Measurements from ENCODE around the gene HINFP. TPM values are rescaled to one million over a fixed set of nuclear protein-coding genes. Genes with fewer than 3 reads are reported as not detected.

HINFP gene
- total RNA-seq, 4 donors from 2014 or later, result 13.5 to 27.6 (median 15.4) TPM

- Histone ChIP-seq H3K27ac (peak within 1 kb of the TSS; percentile 80 to 85), H3K4me1 (peaks cover 0 to 4% of the 10 kb centered on the region in 2 donors), H3K9me3 (no peaks in the 10 kb centered on the region), H3K4me3 (peak within 1 kb of the TSS; percentile 47 to 96), H3K27me3 (no peaks in the 10 kb centered on the region), H3K36me3 (no peaks in the 10 kb centered on the region)
- peak; percentile 88 to 92 for DNase-seq
- TF ChIP-seq POLR2A (IDR thresholded peaks at IDR 0.05) (peak; percentile 10 to 48), CTCF (IDR thresholded peaks at IDR 0.05) (peak in 1 of 4 experiments; percentile 5)
- intact Hi-C loops (cut with DNase I; ENCODE audit: low total_unique reads), result no loop called here
Observed at GRCh38 chr11:119106564-119107537, 14.5 kb upstream of the HINFP start, which contains the start of gene C2CD2L. Gene C2CD2L (plus strand): TSS chr11:119107344. CDS start chr11:119107742, 398 bp downstream.

GRCh38 chr11:119107538-119108145 lies 13.7 kb upstream of the HINFP start:
- Histone ChIP-seq H3K4me1 (peaks cover 0 to 4% of the 10 kb centered on the region in 2 donors), H3K36me3 (no peaks in the 10 kb centered on the region), H3K9me3 (no peaks in the 10 kb centered on the region), H3K27ac (peak overlapping the region; percentile 80 to 85), H3K27me3 (no peaks in the 10 kb centered on the region), H3K4me3 (peak overlapping the region; percentile 47 to 96)
- intact Hi-C loops (cut with DNase I; ENCODE audit: low total_unique reads), result no loop called here
- DNase-seq, result no peak
- no peak for TF ChIP-seq POLR2A (IDR thresholded peaks at IDR 0.05)
- no peak for TF ChIP-seq CTCF (IDR thresholded peaks at IDR 0.05)

DNA sequence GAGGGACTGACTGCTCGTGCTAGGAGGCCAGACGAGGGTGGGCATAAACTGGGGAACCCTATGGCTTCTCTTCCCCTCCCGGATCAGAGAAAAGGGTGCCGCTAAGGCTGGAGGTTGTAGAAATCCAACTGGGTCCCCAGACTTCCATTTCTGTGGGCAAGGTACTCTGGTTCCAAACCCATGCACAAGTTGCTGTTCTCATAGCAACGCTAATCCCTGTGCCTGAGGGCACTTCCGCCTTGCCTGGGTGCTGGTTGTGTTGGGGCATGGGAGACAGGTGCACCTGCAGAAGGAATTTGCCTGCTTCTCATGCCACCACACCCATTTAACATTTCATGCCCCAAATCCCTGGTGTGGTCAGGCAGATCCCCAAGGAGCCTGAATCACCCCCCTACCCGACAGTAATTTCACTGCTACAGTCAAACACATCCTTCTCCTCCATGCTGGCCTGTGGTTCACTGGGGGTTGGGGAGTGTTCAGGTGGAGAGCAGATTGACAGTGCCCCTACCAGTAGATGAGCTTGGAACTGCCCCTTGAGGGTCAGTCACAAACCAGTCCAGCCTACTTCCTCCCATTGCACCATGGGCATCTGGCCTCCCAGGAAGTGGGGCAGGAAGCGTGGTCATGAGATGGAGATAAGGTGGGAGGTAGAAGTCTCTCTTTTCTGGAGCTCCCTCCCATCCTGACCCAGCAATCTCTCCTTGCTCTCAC lies 13.1 kb upstream of the HINFP start:
- H3K27me3 ChIP-seq, result no peaks in the 10 kb centered on the region
- H3K4me3 ChIP-seq, result peak overlapping the region; percentile 47 to 96
- no peaks in the 10 kb centered on the region for H3K9me3 ChIP-seq
- no peak for TF ChIP-seq CTCF (IDR thresholded peaks at IDR 0.05)
- TF ChIP-seq POLR2A (IDR thresholded peaks at IDR 0.05), result no peak
- no peak for DNase-seq
- H3K4me1 ChIP-seq, result peaks cover 0 to 4% of the 10 kb centered on the region in 2 donors
- H3K36me3 ChIP-seq, result no peaks in the 10 kb centered on the region
- H3K27ac ChIP-seq, result peak overlapping the region in 1 of 2 donors; percentile 85
- intact Hi-C loops (cut with DNase I; ENCODE audit: low total_unique reads), result no loop called here

- intact Hi-C loops (cut with DNase I; ENCODE audit: low total_unique reads), result no loop called here
- Histone ChIP-seq H3K4me3 (no peak overlapping the region), H3K27ac (no peak overlapping the region), H3K27me3 (no peaks in the 10 kb centered on the region), H3K36me3 (no peaks in the 10 kb centered on the region), H3K4me1 (peaks cover 0 to 4% of the 10 kb centered on the region in 2 donors), H3K9me3 (no peaks in the 10 kb centered on the region)
- no peak for DNase-seq
- TF ChIP-seq POLR2A (IDR thresholded peaks at IDR 0.05), result no peak
Observed at GRCh38 chr11:119108857-119109221, 12.5 kb upstream of the HINFP start.

DNA sequence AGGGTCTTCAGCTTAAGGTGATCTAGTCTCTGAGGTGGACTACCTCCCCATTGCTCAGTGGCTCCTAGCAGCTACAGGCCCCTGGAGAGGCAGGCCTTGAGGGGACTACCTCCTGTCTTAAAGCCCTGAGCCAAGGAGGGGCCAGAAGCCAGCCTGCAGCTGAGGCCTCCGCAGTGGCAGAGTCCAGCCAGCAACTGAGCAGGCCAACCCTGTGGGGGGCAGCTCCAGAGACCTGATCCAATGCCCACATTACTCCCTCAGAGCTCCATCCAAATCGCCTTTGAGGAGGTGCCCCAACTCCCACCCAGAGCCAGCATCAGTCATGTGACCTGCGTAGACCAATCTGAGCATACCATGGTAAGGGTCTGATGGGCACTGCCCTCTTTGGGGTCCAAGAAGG lies 11.5 kb upstream of the HINFP start:
- no peaks in the 10 kb centered on the region for H3K9me3 ChIP-seq
- H3K4me3 ChIP-seq, result no peak overlapping the region
- intact Hi-C loops (cut with DNase I; ENCODE audit: low total_unique reads), result no loop called here
- H3K4me1 ChIP-seq, result peaks cover 0 to 4% of the 10 kb centered on the region in 2 donors
- no peaks in the 10 kb centered on the region for H3K27me3 ChIP-seq
- DNase-seq, result no peak
- no peaks in the 10 kb centered on the region for H3K36me3 ChIP-seq
- TF ChIP-seq CTCF (IDR thresholded peaks at IDR 0.05) (no peak), POLR2A (IDR thresholded peaks at IDR 0.05) (no peak)
- H3K27ac ChIP-seq, result no peak overlapping the region
